HepG2 (cell line): Measurements from ENCODE around the gene OBP2A. TPM values are rescaled to one million over a fixed set of nuclear protein-coding genes. Genes with fewer than 3 reads are reported as not detected.

Experiments
- ATAC-seq: fragments of 200-7000 bp; cut with Tn5 transposase; 3 replicates; pipeline ENCODE4 v1.9.1; 2020; ENCODE audit warnings: mild to moderate bottlenecking, moderate library complexity
- BruUV-seq: library from RNA; stranded (reverse); fragments of 400-500 nt; replicated peaks from 2 replicates; lab custom pipeline; 2021; lab: Mats Ljungman, UMichigan
- CTCF ChIA-PET: fragments of 300-600 bp; formaldehyde crosslinking; extraction: SDS; loops from one replicate; lab custom pipeline; 2021; ENCODE audit warnings: low total read pairs, inconsistent platforms, low intra/inter-chr PET ratio; lab: Yijun Ruan, JAX
- POLR2A ChIA-PET: fragments of 350-600 bp; sonication (Branson Sonifier 250); formaldehyde crosslinking; loops from one replicate; lab custom pipeline; 2020; ENCODE audit warnings: antibody characterized with exemption, inconsistent platforms; lab: Yijun Ruan, JAX
- DNase-seq: peaks from one replicate; pipeline ENCODE4 v3.0.0-alpha.2; 2015; ENCODE audit warnings: low spot score
- FAIRE-seq: peaks from 3 replicates; lab custom pipeline; 2011; peaks lifted over from hg19 to GRCh38; lab: Jason Lieb, UNC
- H2AFZ ChIP-seq: one replicate; pipeline ENCODE4 v1.6.1; 2011; ENCODE audit warnings: low read length, inconsistent platforms
- H3K27ac ChIP-seq: fragments of 300-600 bp; 3 replicates; pipeline ENCODE4 v1.8.0; 2011; ENCODE audit warnings: mixed run types, mild to moderate bottlenecking, mixed read lengths, low read length, inconsistent platforms; ENCODE audit not compliant: insufficient read depth; ENCODE audit errors: extremely low read length
- H3K27me3 ChIP-seq, 2 experiments: fragments of 200-600 bp in 1 of 2; 2 replicates in 1 of 2; 3 replicates in 1 of 2; pipeline versions ENCODE4 v1.6.0 to v1.8.0; 2011; ENCODE audit warnings: low read length in 2 of 2, mild to moderate bottlenecking in 2 of 2, moderate library complexity in 2 of 2, inconsistent platforms in 1 of 2; ENCODE audit not compliant: insufficient read depth in 2 of 2, control insufficient read depth in 1 of 2
- H3K36me3 ChIP-seq, 2 experiments: fragments of 200-600 bp in 1 of 2; replicated peaks in 1 of 2; 2 replicates in 1 of 2; 3 replicates in 1 of 2; pipeline versions ENCODE4 v1.5.1 to v1.8.0; 2011; ENCODE audit warnings: low read length in 2 of 2, inconsistent platforms in 1 of 2; ENCODE audit not compliant: insufficient read depth in 2 of 2, control insufficient read depth in 1 of 2
- H3K4me1 ChIP-seq: 2 replicates; pipeline ENCODE4 v1.5.1; 2012; ENCODE audit warnings: low read length, inconsistent platforms; ENCODE audit not compliant: insufficient read depth
- H3K4me2 ChIP-seq: 2 replicates; pipeline ENCODE4 v1.6.0; 2011; ENCODE audit warnings: low read depth, low read length, inconsistent platforms
- H3K4me3 ChIP-seq, 3 experiments: fragments of 200-600 bp in 1 of 3; sonication (generic), shearing (Covaris generic) in 1 of 3; replicated peaks in 1 of 3; 2 replicates each; pipeline ENCODE4 v1.5.1; 2011 to 2016; ENCODE audit warnings: low read length in 3 of 3, inconsistent platforms in 2 of 3, low read depth in 2 of 3, mild to moderate bottlenecking in 2 of 3, control low read depth in 1 of 3, mixed read lengths in 1 of 3; ENCODE audit not compliant: insufficient read depth in 1 of 3
- H3K79me2 ChIP-seq: one replicate; pipeline ENCODE4 v1.6.1; 2011; ENCODE audit warnings: low read length, inconsistent platforms; ENCODE audit not compliant: insufficient read depth
- H3K9ac ChIP-seq: 2 replicates; pipeline ENCODE4 v1.6.0; 2011; ENCODE audit warnings: mild to moderate bottlenecking, low read depth, low read length, inconsistent platforms; ENCODE audit not compliant: insufficient read depth
- H3K9me3 ChIP-seq: 2 replicates; pipeline ENCODE4 v1.5.1; 2012; ENCODE audit warnings: mild to moderate bottlenecking, low read length
- H4K20me1 ChIP-seq: 2 replicates; pipeline ENCODE4 v1.6.0; 2011; ENCODE audit warnings: inconsistent platforms, mild to moderate bottlenecking, low read length, moderate library complexity; ENCODE audit not compliant: insufficient read depth
- ATF2 ChIP-seq: sonication (generic); formaldehyde crosslinking; IDR thresholded peaks from 2 replicates; pipeline ENCODE4 v1.4.0; 2020; ENCODE audit warnings: missing genetic modification reagents
- BORCS8-MEF2B ChIP-seq: sonication (generic); formaldehyde crosslinking; IDR thresholded peaks from 2 replicates; pipeline ENCODE4 v1.8.0; 2022; ENCODE audit warnings: mild to moderate bottlenecking, missing genetic modification reagents
- BRD4 ChIP-seq: sonication (generic); formaldehyde crosslinking; IDR thresholded peaks from 2 replicates; pipeline ENCODE4 v1.4.0; 2020; ENCODE audit warnings: missing genetic modification reagents
- DNMT1 ChIP-seq: sonication (generic); formaldehyde crosslinking; IDR thresholded peaks from 2 replicates; pipeline ENCODE4 v1.5.1; 2020; ENCODE audit warnings: mild to moderate bottlenecking, missing genetic modification reagents
- ESRRA ChIP-seq: sonication (generic); formaldehyde crosslinking; IDR thresholded peaks from 2 replicates; pipeline ENCODE4 v1.5.1; 2020; ENCODE audit warnings: mild to moderate bottlenecking, low read depth, missing genetic modification reagents
- HNRNPK ChIP-seq: fragments of 200-400 bp; formaldehyde crosslinking; IDR thresholded peaks from 2 replicates; pipeline ENCODE4 v1.6.1; 2018; ENCODE audit warnings: low read length, low read depth, moderate library complexity, mild to moderate bottlenecking; ENCODE audit not compliant: poor library complexity, severe bottlenecking
- IKZF4 ChIP-seq: sonication (generic); formaldehyde crosslinking; IDR thresholded peaks from 2 replicates; pipeline ENCODE4 v1.5.1; 2020; ENCODE audit warnings: borderline replicate concordance, mild to moderate bottlenecking, low read depth, missing genetic modification reagents; ENCODE audit errors: not compliant biosample characterization
- NKX3-1 ChIP-seq: sonication (generic); formaldehyde crosslinking; IDR thresholded peaks from 2 replicates; pipeline ENCODE4 v1.5.0; 2020; ENCODE audit warnings: missing genetic modification reagents
- SALL2 ChIP-seq: sonication (generic); formaldehyde crosslinking; IDR thresholded peaks from 2 replicates; pipeline ENCODE4 v1.8.1; 2023; ENCODE audit warnings: mild to moderate bottlenecking, missing genetic modification reagents, inconsistent platforms
- SNAPC4 ChIP-seq: sonication (generic); formaldehyde crosslinking; IDR thresholded peaks from 2 replicates; pipeline ENCODE4 v1.4.0; 2020; ENCODE audit warnings: mild to moderate bottlenecking, missing genetic modification reagents
- SNAPC5 ChIP-seq: sonication (generic); formaldehyde crosslinking; IDR thresholded peaks from 2 replicates; pipeline ENCODE4 v1.8.1; 2023; ENCODE audit warnings: mild to moderate bottlenecking, missing genetic modification reagents, borderline replicate concordance
- ZNF281 ChIP-seq: sonication (generic); formaldehyde crosslinking; IDR thresholded peaks from 2 replicates; pipeline ENCODE4 v1.4.0; 2020; ENCODE audit warnings: missing genetic modification reagents, borderline replicate concordance
- ZNF629 ChIP-seq: sonication (generic); formaldehyde crosslinking; conservative IDR thresholded peaks from 2 replicates; pipeline ENCODE4 v1.5.0; 2020; ENCODE audit warnings: missing genetic modification reagents
- WGBS: methylation state at CpG from one replicate; pipeline ENCODE4 v1.1.6; 2017; ENCODE audit warnings: low lambda C conversion rate; 5-methylcytosine and 5-hydroxymethylcytosine counted together
- in situ Hi-C: cut with HindIII; loops from 2 replicates; pipeline ENCODE4 v1.10.0; 2017; ENCODE audit warnings: low pct_unique_long_range_greater_than_20kb; ENCODE audit not compliant: extremely low pct_ligation_motif_present
- intact Hi-C: fragments of 100-400 bp; cut with micrococcal nuclease; formaldehyde crosslinking; loops from one replicate; pipeline ENCODE4 v1.10.0; 2022; ENCODE audit not compliant: unreplicated experiment
- polyA plus RNA-seq, 8 experiments: library from polyadenylated mRNA; depleted of rRNA in 3 of 8; stranded (reverse) in 7 of 8; unstranded in 1 of 8; fragments of >200 nt; fragmentation: Illumina TruSeq in 4 of 8; extraction: Trizol in 4 of 8; gene quantifications; 2 replicates each; pipeline versions ENCODE4 v1.2.1 to v1.2.3, GENCODE V29; 2011 to 2016; ENCODE audit warnings: low read depth in 4 of 8, missing spikeins in 1 of 8, mixed read lengths in 1 of 8; ENCODE audit not compliant: insufficient read depth in 1 of 8
- total RNA-seq, 5 experiments: library from RNA; depleted of rRNA; stranded (reverse); fragments of >200 nt; fragmentation: Illumina TruSeq; extraction: Trizol; gene quantifications; 2 replicates each; pipeline ENCODE4 v1.2.3, GENCODE V29; 2016; ENCODE audit warnings: low read depth in 1 of 5

The OBP2A gene
- total and polyA plus RNA-seq, 2 of the 13 experiments (the other 11 are each of a cell fraction or from before 2014, with no cell fraction given), result 0.32 TPM; not detected in 1

GRCh38 chr9:135509458-135509857, 36.5 kb upstream of the OBP2A start:
- Histone ChIP-seq H3K9ac (no peak overlapping the region), H2AFZ (no peak overlapping the region), H4K20me1 (peaks cover 6% of the 10 kb centered on the region), H3K4me1 (peaks cover 17% of the 10 kb centered on the region), H3K4me3 (no peak overlapping the region), H3K79me2 (no peaks in the 10 kb centered on the region), H3K9me3 (no peaks in the 10 kb centered on the region), H3K27ac (no peak overlapping the region), H3K27me3 (peaks cover 3 to 29% of the 10 kb centered on the region in 2 experiments; a peak in 3 of 5 replicates), H3K36me3 (peaks cover 0 to 6% of the 10 kb centered on the region in 2 experiments; a peak in 3 of 5 replicates), H3K4me2 (no peak overlapping the region)
- BruUV-seq, result no TSS peak
- TF ChIP-seq BRD4 (CRISPR knock-in tag), result no peak
- TF ChIP-seq IKZF4 (CRISPR knock-in tag), result no peak
- no peak for TF ChIP-seq ATF2 (CRISPR knock-in tag)
- TF ChIP-seq BORCS8-MEF2B (CRISPR knock-in tag), result no peak
- no peak for TF ChIP-seq NKX3-1 (CRISPR knock-in tag)
- TF ChIP-seq ZNF281 (CRISPR knock-in tag), result no peak
- TF ChIP-seq SALL2 (CRISPR knock-in tag), result no peak
- TF ChIP-seq ESRRA (CRISPR knock-in tag), result no peak
- no peak for TF ChIP-seq DNMT1
- no peak for TF ChIP-seq ZNF629 (CRISPR knock-in tag)
- TF ChIP-seq SNAPC4 (CRISPR knock-in tag), result no peak
- TF ChIP-seq SNAPC5 (CRISPR knock-in tag), result no peak
- no peak for TF ChIP-seq HNRNPK
- ATAC-seq (no peak), DNase-seq (no peak), FAIRE-seq (no peak)
- ChIA-PET POLR2A (no interaction called here), CTCF (no interaction called here)
- intact Hi-C loops (no loop called here), in situ Hi-C loops (no loop called here)
- WGBS, result 30% methylated on average over 2 of the region's 2 CpGs
